ENCODE results near the gene KRTAP10-8.
"Not testable (repeated sequence)": the region's sequence is repeated elsewhere in the genome, so short reads cannot be mapped to it uniquely, and the experiment has no call there.

KRTAP10-8 gene

DNA sequence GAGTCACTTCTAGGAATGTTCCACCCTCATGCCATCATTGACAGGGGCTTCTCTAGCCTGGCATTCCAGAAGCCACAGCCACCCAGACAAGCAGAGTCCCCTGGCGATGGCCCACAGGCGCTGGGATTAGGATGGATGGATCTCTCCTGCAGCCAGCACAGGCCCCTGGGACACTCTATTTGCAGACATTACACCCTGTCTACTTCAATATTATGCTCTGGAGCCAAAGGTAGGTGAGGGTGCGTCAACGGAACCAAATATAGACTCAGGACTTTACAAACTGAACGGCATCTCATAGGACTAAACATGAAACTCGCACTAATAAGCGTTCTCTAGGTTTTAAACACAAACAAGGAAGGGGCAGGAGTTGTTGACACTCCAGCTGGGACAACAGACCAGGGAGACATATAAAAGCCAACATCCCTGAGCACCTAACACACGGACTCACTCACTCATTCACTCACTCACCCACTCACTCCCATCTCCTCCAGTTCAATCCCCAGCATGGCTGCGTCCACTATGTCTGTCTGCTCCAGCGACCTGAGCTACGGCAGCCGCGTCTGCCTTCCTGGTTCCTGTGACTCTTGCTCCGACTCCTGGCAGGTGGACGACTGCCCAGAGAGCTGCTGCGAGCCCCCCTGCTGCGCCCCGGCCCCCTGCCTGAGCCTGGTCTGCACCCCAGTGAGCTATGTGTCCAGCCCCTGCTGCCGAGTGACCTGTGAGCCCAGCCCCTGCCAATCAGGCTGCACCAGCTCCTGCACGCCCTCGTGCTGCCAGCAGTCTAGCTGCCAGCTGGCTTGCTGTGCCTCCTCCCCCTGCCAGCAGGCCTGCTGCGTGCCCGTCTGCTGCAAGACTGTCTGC lies 11.5 kb upstream of the KRTAP10-8 start, which contains the start of gene KRTAP10-7:
Gene KRTAP10-7 (plus strand): TSS at position 480 of the 861 bp plus-strand sequence. CDS start 25 bp downstream, at position 505.
- H3K36me3 ChIP-seq (ENCODE audit: insufficient read depth, low read length); H3K4me1 ChIP-seq (ENCODE audit: insufficient read depth, low read length); H3K9me3 ChIP-seq (ENCODE audit: control insufficient read depth, insufficient read depth, low read length); H3K9ac ChIP-seq (ENCODE audit: low read depth, low read length): not testable (repeated sequence)

DNA sequence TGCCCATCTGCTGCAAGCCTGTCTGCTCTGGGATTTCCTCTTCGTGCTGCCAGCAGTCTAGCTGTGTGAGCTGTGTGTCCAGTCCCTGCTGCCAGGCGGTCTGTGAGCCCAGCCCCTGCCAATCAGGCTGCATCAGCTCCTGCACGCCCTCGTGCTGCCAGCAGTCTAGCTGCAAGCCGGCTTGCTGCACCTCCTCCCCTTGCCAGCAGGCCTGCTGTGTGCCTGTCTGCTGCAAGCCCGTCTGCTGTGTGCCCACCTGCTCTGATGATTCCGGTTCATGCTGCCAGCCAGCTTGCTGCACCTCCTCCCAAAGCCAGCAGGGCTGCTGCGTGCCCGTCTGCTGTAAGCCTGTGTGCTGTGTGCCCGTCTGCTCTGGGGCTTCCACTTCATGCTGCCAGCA lies 10.8 kb upstream of the KRTAP10-8 start:
- H3K36me3 ChIP-seq (ENCODE audit: insufficient read depth, low read length); H3K9ac ChIP-seq (ENCODE audit: low read depth, low read length); H3K4me1 ChIP-seq (ENCODE audit: insufficient read depth, low read length); H3K9me3 ChIP-seq (ENCODE audit: control insufficient read depth, insufficient read depth, low read length): not testable (repeated sequence)

DNA sequence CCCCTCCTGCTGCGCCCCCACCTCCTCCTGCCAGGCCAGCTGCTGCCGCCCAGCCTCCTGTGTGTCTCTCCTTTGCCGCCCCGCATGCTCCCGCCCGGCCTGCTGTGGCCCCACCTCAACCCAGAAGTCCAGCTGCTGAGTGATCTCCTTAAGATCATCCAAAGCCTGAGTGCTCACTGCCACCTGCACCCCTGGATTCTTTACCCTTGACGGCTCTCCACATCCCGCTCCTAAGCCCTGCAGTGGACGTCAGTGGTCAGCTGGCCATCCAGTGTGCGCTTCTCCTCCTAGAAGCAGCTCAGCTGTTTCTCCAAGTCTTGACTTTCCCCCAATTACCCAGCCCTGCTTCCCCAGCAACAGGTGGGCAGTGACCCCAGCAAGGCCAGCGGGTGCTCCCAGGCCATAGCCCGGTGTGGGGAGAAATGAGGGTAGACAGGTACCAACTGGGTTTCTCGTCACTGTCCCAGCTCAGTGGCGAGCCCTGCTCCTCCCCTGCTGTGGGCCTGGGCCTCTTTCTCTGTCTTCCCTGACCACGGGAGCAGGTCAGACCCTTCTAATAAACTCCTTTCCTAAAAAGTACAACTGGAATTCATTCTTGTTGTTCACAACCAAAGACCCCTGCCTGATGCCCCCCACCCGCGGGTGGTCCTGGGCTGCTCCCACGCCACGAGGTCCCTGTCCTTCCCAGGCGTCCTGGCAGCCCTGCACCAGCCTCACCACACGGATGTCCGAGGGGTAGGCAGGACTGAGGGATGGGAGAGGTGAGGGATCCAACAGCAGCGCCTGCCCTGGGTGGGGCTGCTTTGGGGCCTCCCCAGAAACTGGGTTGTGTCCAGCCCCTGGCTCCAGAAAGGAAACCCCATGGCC lies 10.1 kb upstream of the KRTAP10-8 start:
- H3K9ac ChIP-seq (ENCODE audit: low read depth, low read length): no peak overlapping the region
- no peaks in the 10 kb centered on the region for H3K36me3 ChIP-seq (ENCODE audit: insufficient read depth, low read length)
- no peaks in the 10 kb centered on the region; the same call in 1 of the 2 replicates for H3K9me3 ChIP-seq (ENCODE audit: control insufficient read depth, insufficient read depth, low read length)
- H3K4me1 ChIP-seq (ENCODE audit: insufficient read depth, low read length): no peaks in the 10 kb centered on the region; the same call in 1 of the 2 replicates

- no peaks in the 10 kb centered on the region for H3K36me3 ChIP-seq (ENCODE audit: insufficient read depth, low read length)
- no peaks in the 10 kb centered on the region; the same call in 1 of the 2 replicates for H3K4me1 ChIP-seq (ENCODE audit: insufficient read depth, low read length)
- H3K9me3 ChIP-seq (ENCODE audit: control insufficient read depth, insufficient read depth, low read length): no peaks in the 10 kb centered on the region; the same call in 1 of the 2 replicates
- H3K9ac ChIP-seq (ENCODE audit: low read depth, low read length): no peak overlapping the region
Observed at GRCh38 chr21:44602463-44602850, 9.4 kb upstream of the KRTAP10-8 start.

GRCh38 chr21:44603109-44603875 lies 8.6 kb upstream of the KRTAP10-8 start:
- H3K9ac ChIP-seq (ENCODE audit: low read depth, low read length): no peak overlapping the region
- H3K36me3 ChIP-seq (ENCODE audit: insufficient read depth, low read length): no peaks in the 10 kb centered on the region
- no peaks in the 10 kb centered on the region; the same call in 1 of the 2 replicates for H3K4me1 ChIP-seq (ENCODE audit: insufficient read depth, low read length)
- no peaks in the 10 kb centered on the region; the same call in 1 of the 2 replicates for H3K9me3 ChIP-seq (ENCODE audit: control insufficient read depth, insufficient read depth, low read length)

GRCh38 chr21:44603911-44604310 lies 8.0 kb upstream of the KRTAP10-8 start:
- Histone ChIP-seq H3K36me3 (ENCODE audit: insufficient read depth, low read length) (no peaks in the 10 kb centered on the region), H3K9me3 (ENCODE audit: control insufficient read depth, insufficient read depth, low read length) (no peaks in the 10 kb centered on the region), H3K9ac (ENCODE audit: low read depth, low read length) (no peak overlapping the region), H3K4me1 (ENCODE audit: insufficient read depth, low read length) (no peaks in the 10 kb centered on the region)

- Histone ChIP-seq H3K9me3 (ENCODE audit: control insufficient read depth, insufficient read depth, low read length) (peaks cover 5% of the 10 kb centered on the region; the same call in 1 of the 2 replicates), H3K36me3 (ENCODE audit: insufficient read depth, low read length) (no peaks in the 10 kb centered on the region), H3K4me1 (ENCODE audit: insufficient read depth, low read length) (no peaks in the 10 kb centered on the region), H3K9ac (ENCODE audit: low read depth, low read length) (no peak overlapping the region)
Observed at GRCh38 chr21:44606495-44606894, 5.4 kb upstream of the KRTAP10-8 start.

- peaks cover 5% of the 10 kb centered on the region; the same call in 1 of the 2 replicates for H3K9me3 ChIP-seq (ENCODE audit: control insufficient read depth, insufficient read depth, low read length)
- H3K36me3 ChIP-seq (ENCODE audit: insufficient read depth, low read length): no peaks in the 10 kb centered on the region
- H3K9ac ChIP-seq (ENCODE audit: low read depth, low read length): no peak overlapping the region
- H3K4me1 ChIP-seq (ENCODE audit: insufficient read depth, low read length): no peaks in the 10 kb centered on the region
Observed at GRCh38 chr21:44609193-44609592, 2.7 kb upstream of the KRTAP10-8 start.

GRCh38 chr21:44610157-44610843 lies 1.6 kb upstream of the KRTAP10-8 start:
- H3K36me3 ChIP-seq (ENCODE audit: insufficient read depth, low read length); H3K9ac ChIP-seq (ENCODE audit: low read depth, low read length); H3K9me3 ChIP-seq (ENCODE audit: control insufficient read depth, insufficient read depth, low read length); H3K4me1 ChIP-seq (ENCODE audit: insufficient read depth, low read length): not testable (repeated sequence)

GRCh38 chr21:44611551-44611950 lies 328 bp upstream of the KRTAP10-8 start:
- no peaks in the 10 kb centered on the region for H3K36me3 ChIP-seq (ENCODE audit: insufficient read depth, low read length)
- H3K9me3 ChIP-seq (ENCODE audit: control insufficient read depth, insufficient read depth, low read length): peaks cover 5% of the 10 kb centered on the region; the same call in 1 of the 2 replicates
- H3K9ac ChIP-seq (ENCODE audit: low read depth, low read length): no peak overlapping the region

DNA sequence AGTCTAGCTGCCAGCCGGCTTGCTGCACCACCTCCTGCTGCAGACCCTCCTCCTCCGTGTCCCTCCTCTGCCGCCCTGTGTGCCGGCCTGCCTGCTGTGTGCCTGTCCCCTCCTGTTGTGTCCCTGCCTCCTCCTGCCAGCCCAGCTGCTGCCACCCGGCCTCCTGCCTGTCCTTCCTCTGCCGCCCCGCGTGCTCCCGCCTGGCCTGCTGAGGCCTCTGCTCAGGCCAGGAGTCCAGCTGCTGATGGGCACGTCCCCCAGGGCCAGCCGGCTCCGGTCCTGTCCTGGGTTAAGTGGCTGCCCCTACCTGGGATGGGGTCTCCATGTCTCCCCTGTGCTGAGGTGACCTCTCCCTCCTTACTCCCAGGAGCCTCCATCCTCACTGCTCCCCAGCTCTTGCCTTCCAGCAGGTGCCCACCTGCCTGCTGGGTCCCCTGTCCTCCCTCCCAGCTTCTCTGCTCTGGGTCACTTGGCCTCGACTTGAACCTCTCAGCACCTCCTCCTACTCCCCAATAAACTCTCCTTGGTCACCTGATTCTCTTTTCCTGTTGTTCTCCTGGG lies 870 bp downstream of the KRTAP10-8 start:
- no peaks in the 10 kb centered on the region for H3K36me3 ChIP-seq (ENCODE audit: insufficient read depth, low read length)
- H3K4me1 ChIP-seq (ENCODE audit: insufficient read depth, low read length): no peaks in the 10 kb centered on the region
- H3K9me3 ChIP-seq (ENCODE audit: control insufficient read depth, insufficient read depth, low read length): peaks cover 5% of the 10 kb centered on the region; the same call in 1 of the 2 replicates
- H3K9ac ChIP-seq (ENCODE audit: low read depth, low read length): no peak overlapping the region

More at GRCh38 chr21:44611551-44611950, 328 bp upstream of the KRTAP10-8 start:
- no peaks in the 10 kb centered on the region for H3K4me1 ChIP-seq (ENCODE audit: insufficient read depth, low read length)

- H3K9me3 ChIP-seq (ENCODE audit: control insufficient read depth, insufficient read depth, low read length): peaks cover 5% of the 10 kb centered on the region; the same call in 1 of the 2 replicates
- H3K9ac ChIP-seq (ENCODE audit: low read depth, low read length): no peak overlapping the region
- no peaks in the 10 kb centered on the region for H3K4me1 ChIP-seq (ENCODE audit: insufficient read depth, low read length)
- H3K36me3 ChIP-seq (ENCODE audit: insufficient read depth, low read length): no peaks in the 10 kb centered on the region
Observed at GRCh38 chr21:44613386-44614155, 1.7 kb downstream of the KRTAP10-8 start.

Measured in ES-I3 (cell line).